Suprapubic skin (tissue), 4 donors: Measurements from ENCODE around the gene PLCB1. TPM values are rescaled to one million over a fixed set of nuclear protein-coding genes. Genes with fewer than 3 reads are reported as not detected.

Source experiments
- DNase-seq, 2 donors: peaks; one replicate each; pipeline ENCODE4 v3.0.0-alpha.2; 2019; ENCODE audit warnings: low spot score in 2 of 2
- H3K27ac ChIP-seq: fragments of 200-600 bp; sonication (generic); one replicate; pipeline ENCODE4 v1.5.1; 2019
- H3K27me3 ChIP-seq: fragments of 200-600 bp; sonication (generic); one replicate; pipeline ENCODE4 v1.5.1; 2019
- H3K36me3 ChIP-seq: fragments of 200-600 bp; sonication (generic); one replicate; pipeline ENCODE4 v1.5.1; 2019
- H3K4me1 ChIP-seq: fragments of 200-600 bp; sonication (generic); one replicate; pipeline ENCODE4 v1.5.1; 2019
- H3K4me3 ChIP-seq: fragments of 200-600 bp; sonication (generic); one replicate; pipeline ENCODE4 v1.5.1; 2019; ENCODE audit warnings: mild to moderate bottlenecking
- H3K9me3 ChIP-seq: fragments of 200-600 bp; sonication (generic); one replicate; pipeline ENCODE4 v1.5.1; 2019
- EP300 ChIP-seq: sonication (generic); formaldehyde crosslinking; IDR thresholded peaks from one replicate; pipeline ENCODE4 v1.6.1; 2017; ENCODE audit warnings: antibody characterized with exemption
- POLR2A ChIP-seq, 2 donors: fragments of 450-650 bp; IDR thresholded peaks; one replicate each; pipeline ENCODE4 v1.6.1; 2017; ENCODE audit warnings: antibody characterized with exemption in 2 of 2, mild to moderate bottlenecking in 2 of 2, moderate library complexity in 2 of 2
- POLR2AphosphoS5 ChIP-seq, 3 donors: sonication (generic); formaldehyde crosslinking; IDR thresholded peaks; one replicate each; pipeline ENCODE4 v1.6.1; 2017; ENCODE audit warnings: antibody characterized with exemption in 3 of 3
- WGBS: methylation state at CpG from one replicate; pipeline ENCODE4 v1.1.5; 2018; 5-methylcytosine and 5-hydroxymethylcytosine counted together
- total RNA-seq, 4 donors: library from RNA; depleted of rRNA; stranded (reverse); fragments of >200 nt; gene quantifications; one replicate each; pipeline ENCODE4 v1.1.0, GENCODE V29; 2016
- TF ChIP-seq, protein P1 (sequence below), 2 donors: fragments of 200-600 bp in 1 of 2; fragments of 450-650 bp in 1 of 2; sonication (generic) in 1 of 2; IDR thresholded peaks; one replicate each; pipeline ENCODE4 v1.5.1; 2016 to 2019; ENCODE audit warnings: antibody characterized with exemption in 2 of 2, mild to moderate bottlenecking in 1 of 2, moderate library complexity in 1 of 2

PLCB1 gene
- total RNA-seq, 4 donors from 2014 or later, result 3.9 to 15.6 (median 6.7) TPM

DNA sequence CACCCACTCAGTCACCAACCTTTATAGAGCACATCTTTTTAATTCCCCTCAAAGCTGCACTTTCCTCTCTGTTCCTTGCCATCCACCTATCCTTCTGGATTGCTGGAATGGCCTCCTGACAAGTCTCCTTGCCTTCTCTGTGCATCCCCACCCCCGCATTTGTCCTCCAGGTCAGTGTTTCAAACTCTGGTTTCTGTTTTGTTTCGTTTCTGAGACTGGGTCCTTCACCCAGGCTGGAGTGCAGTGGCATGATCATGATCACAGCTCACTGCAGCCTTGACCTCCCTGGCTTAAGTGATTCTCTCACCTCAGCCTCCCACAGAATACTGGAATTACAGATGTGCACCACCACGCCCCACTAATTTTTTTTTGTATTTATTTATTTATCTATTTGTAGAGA lies 96.2 kb downstream of the PLCB1 start:
- H3K27ac ChIP-seq, result no peak overlapping the region
- no peaks in the 10 kb centered on the region for H3K4me1 ChIP-seq
- no peaks in the 10 kb centered on the region for H3K36me3 ChIP-seq
- 88% methylated on average over 3 of the region's 3 CpGs for WGBS
- no peak for DNase-seq
- no peaks in the 10 kb centered on the region for H3K27me3 ChIP-seq
- H3K4me3 ChIP-seq, result no peak overlapping the region
- TF ChIP-seq EP300 (no peak), POLR2AphosphoS5 (IDR thresholded peaks at IDR 0.05) (no peak), POLR2A (IDR thresholded peaks at IDR 0.05) (no peak)
- TF ChIP-seq, protein P1, sequence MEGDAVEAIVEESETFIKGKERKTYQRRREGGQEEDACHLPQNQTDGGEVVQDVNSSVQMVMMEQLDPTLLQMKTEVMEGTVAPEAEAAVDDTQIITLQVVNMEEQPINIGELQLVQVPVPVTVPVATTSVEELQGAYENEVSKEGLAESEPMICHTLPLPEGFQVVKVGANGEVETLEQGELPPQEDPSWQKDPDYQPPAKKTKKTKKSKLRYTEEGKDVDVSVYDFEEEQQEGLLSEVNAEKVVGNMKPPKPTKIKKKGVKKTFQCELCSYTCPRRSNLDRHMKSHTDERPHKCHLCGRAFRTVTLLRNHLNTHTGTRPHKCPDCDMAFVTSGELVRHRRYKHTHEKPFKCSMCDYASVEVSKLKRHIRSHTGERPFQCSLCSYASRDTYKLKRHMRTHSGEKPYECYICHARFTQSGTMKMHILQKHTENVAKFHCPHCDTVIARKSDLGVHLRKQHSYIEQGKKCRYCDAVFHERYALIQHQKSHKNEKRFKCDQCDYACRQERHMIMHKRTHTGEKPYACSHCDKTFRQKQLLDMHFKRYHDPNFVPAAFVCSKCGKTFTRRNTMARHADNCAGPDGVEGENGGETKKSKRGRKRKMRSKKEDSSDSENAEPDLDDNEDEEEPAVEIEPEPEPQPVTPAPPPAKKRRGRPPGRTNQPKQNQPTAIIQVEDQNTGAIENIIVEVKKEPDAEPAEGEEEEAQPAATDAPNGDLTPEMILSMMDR (IDR thresholded peaks at IDR 0.05), result no peak
- no peaks in the 10 kb centered on the region for H3K9me3 ChIP-seq

DNA sequence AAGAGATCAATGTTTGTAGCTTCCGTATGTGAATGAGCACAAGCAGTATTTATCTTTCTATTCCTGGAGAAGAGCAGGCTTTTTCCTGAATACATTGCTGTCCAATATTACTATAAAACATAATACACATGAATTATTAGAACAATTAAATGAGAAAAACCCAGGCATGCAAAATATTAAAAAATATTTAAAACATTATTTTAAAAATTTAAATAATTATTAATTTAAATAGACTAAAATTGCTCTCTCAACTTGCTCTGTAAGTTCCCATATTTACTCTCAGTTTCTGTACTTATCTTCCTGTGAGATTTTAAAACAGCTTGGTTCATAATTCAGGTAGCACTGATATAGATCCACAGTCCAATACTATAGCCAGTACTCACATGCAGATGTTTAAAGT lies 97.0 kb downstream of the PLCB1 start:
- Histone ChIP-seq H3K27me3 (no peaks in the 10 kb centered on the region), H3K36me3 (no peaks in the 10 kb centered on the region), H3K4me3 (no peak overlapping the region), H3K4me1 (no peaks in the 10 kb centered on the region), H3K9me3 (no peaks in the 10 kb centered on the region), H3K27ac (no peak overlapping the region)
- no peak for DNase-seq
- WGBS, result 96% methylated on average over 1 of the region's 1 CpG
- TF ChIP-seq EP300, result no peak
- no peak for TF ChIP-seq POLR2A (IDR thresholded peaks at IDR 0.05)
- TF ChIP-seq, protein P1 (IDR thresholded peaks at IDR 0.05), result no peak
- no peak for TF ChIP-seq POLR2AphosphoS5 (IDR thresholded peaks at IDR 0.05)

DNA sequence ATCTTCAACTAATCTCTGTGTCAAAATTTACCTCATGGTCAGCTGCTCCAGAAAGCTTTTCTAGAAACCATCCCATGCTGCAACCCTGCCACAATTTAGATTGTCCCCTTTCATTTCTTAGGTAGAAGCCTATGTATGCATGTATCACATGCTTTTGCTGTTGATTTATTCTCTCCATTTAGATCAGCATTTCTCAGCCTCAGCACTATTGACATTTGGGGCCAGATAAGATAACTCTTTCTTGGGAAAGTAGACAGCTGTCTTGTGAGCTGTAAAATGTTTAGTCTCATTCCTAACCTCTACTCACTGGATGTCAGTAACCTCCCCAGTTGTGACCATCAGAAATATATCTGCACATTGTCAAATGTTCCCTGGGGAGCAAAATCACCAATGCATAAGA lies 99.0 kb downstream of the PLCB1 start:
- Histone ChIP-seq H3K36me3 (no peaks in the 10 kb centered on the region), H3K27ac (no peak overlapping the region), H3K4me1 (no peaks in the 10 kb centered on the region), H3K9me3 (no peaks in the 10 kb centered on the region), H3K4me3 (no peak overlapping the region), H3K27me3 (no peaks in the 10 kb centered on the region)
- DNase-seq, result no peak
- TF ChIP-seq, protein P1 (IDR thresholded peaks at IDR 0.05), result no peak
- TF ChIP-seq EP300 (no peak), POLR2AphosphoS5 (IDR thresholded peaks at IDR 0.05) (no peak), POLR2A (IDR thresholded peaks at IDR 0.05) (no peak)

DNA sequence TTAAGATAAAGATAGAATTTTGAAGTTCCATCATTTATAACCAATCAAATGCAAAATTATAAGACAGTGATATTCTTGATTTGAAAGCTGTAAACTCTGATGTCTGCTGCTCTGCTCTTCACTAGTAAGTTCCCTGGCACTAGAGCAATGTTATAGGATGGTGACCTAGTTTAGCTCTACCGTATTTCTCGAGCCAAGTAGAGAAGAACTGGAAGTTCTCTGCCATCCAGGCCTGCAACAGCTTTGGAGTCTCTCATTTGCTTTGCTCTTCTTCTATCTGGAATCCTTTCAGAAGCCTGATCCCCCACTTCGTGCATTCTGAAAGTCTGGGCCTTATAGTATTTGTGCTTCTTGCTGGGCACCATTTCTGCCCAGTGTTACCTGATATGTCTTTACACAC lies 100.3 kb downstream of the PLCB1 start:
- 72% methylated on average over 3 of the region's 3 CpGs for WGBS

DNA sequence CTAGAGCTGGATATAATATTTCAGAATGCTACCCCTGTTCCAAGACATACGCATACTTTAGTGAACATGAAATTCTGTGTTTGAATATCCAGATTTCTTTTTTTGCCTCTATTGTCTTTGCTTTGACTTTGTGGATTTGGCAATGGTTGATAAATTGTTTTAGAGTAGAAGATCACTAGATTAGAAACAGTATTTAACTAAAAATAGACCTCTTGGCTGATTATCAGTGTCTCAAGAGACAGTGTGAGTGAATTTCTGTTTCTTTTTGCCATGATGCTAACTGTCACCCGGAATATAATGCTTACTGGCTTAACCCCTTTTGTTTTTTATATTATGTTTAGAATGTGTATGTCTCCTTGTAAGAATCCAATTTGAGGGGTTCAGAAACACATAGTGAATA lies 102.5 kb downstream of the PLCB1 start:
- DNase-seq, result no peak
- 54% methylated on average over 2 of the region's 2 CpGs for WGBS
- H3K36me3 ChIP-seq, result no peaks in the 10 kb centered on the region
- H3K4me3 ChIP-seq, result no peak overlapping the region
- H3K27me3 ChIP-seq, result no peaks in the 10 kb centered on the region
- H3K4me1 ChIP-seq, result no peaks in the 10 kb centered on the region
- no peak overlapping the region for H3K27ac ChIP-seq
- H3K9me3 ChIP-seq, result no peaks in the 10 kb centered on the region
- TF ChIP-seq POLR2AphosphoS5 (IDR thresholded peaks at IDR 0.05) (no peak), POLR2A (IDR thresholded peaks at IDR 0.05) (no peak), EP300 (no peak)
- TF ChIP-seq, protein P1 (IDR thresholded peaks at IDR 0.05), result no peak

More for the DNA sequence above, 100.3 kb downstream of the PLCB1 start:
- no peaks in the 10 kb centered on the region for H3K9me3 ChIP-seq
- H3K27ac ChIP-seq, result no peak overlapping the region
- no peaks in the 10 kb centered on the region for H3K4me1 ChIP-seq
- no peak for DNase-seq
- no peaks in the 10 kb centered on the region for H3K27me3 ChIP-seq
- TF ChIP-seq POLR2A (IDR thresholded peaks at IDR 0.05) (no peak), POLR2AphosphoS5 (IDR thresholded peaks at IDR 0.05) (no peak), EP300 (no peak)
- TF ChIP-seq, protein P1 (IDR thresholded peaks at IDR 0.05), result no peak
- H3K36me3 ChIP-seq, result no peaks in the 10 kb centered on the region
- no peak overlapping the region for H3K4me3 ChIP-seq
